Transverse colon (tissue), 4 donors: ENCODE data around the gene MAGI2.

ENCODE experiments used
- CTCF ChIP-seq, 5 experiments: fragments of 200-600 bp in 3 of 5; fragments of 450-650 bp in 2 of 5; sonication (generic) in 3 of 5; IDR thresholded peaks; 1 replicate in 2 of 5; 2 replicates in 3 of 5; pipeline ENCODE4 v1.5.1; 2016 to 2017; ENCODE audit warnings: antibody characterized with exemption in 5 of 5, inconsistent platforms in 3 of 5, mild to moderate bottlenecking in 2 of 5, moderate library complexity in 1 of 5
- POLR2A ChIP-seq: fragments of 450-650 bp; IDR thresholded peaks from one replicate; pipeline ENCODE4 v1.6.1; 2016; ENCODE audit warnings: antibody characterized with exemption, mild to moderate bottlenecking, moderate library complexity
- POLR2AphosphoS5 ChIP-seq, 3 donors: sonication (generic); formaldehyde crosslinking; IDR thresholded peaks; one replicate each; pipeline ENCODE4 v1.6.1; 2016; ENCODE audit warnings: antibody characterized with exemption in 3 of 3

- TF ChIP-seq CTCF (IDR thresholded peaks at IDR 0.05) (no peak), POLR2A (no peak), POLR2AphosphoS5 (IDR thresholded peaks at IDR 0.05) (no peak)
Observed at GRCh38 chr7:78463039-78463438, 990.4 kb downstream of the MAGI2 start.
